Endothelial cell (in vitro differentiated cells): ENCODE data around the gene NIP7. TPM values are rescaled to one million over a fixed set of nuclear protein-coding genes. Genes with fewer than 3 reads are reported as not detected.

Source experiments
- DNase-seq: peaks from one replicate; pipeline ENCODE4 v3.0.0; 2021; ENCODE audit warnings: low spot score
- H3K27ac Mint-ChIP-seq: one replicate; pipeline ENCODE4 v1.8.0; 2021; ENCODE audit warnings: mixed read lengths, inconsistent platforms; ENCODE audit not compliant: unreplicated experiment
- H3K27me3 Mint-ChIP-seq: one replicate; pipeline ENCODE4 v1.8.0; 2021; ENCODE audit warnings: mild to moderate bottlenecking, moderate library complexity, mixed read lengths, inconsistent platforms; ENCODE audit not compliant: unreplicated experiment
- H3K36me3 Mint-ChIP-seq: one replicate; pipeline ENCODE4 v1.8.0; 2021; ENCODE audit warnings: mild to moderate bottlenecking, low read depth, mixed read lengths, inconsistent platforms; ENCODE audit not compliant: unreplicated experiment
- H3K4me1 Mint-ChIP-seq: one replicate; pipeline ENCODE4 v1.8.0; 2021; ENCODE audit warnings: mild to moderate bottlenecking, mixed read lengths, inconsistent platforms; ENCODE audit not compliant: unreplicated experiment
- H3K4me3 Mint-ChIP-seq: one replicate; pipeline ENCODE4 v1.8.0; 2021; ENCODE audit warnings: mild to moderate bottlenecking, mixed read lengths, inconsistent platforms; ENCODE audit not compliant: unreplicated experiment
- H3K9me3 Mint-ChIP-seq: one replicate; pipeline ENCODE4 v1.8.0; 2021; ENCODE audit warnings: mixed read lengths, inconsistent platforms; ENCODE audit not compliant: unreplicated experiment
- total RNA-seq: library from RNA; stranded (reverse); fragmentation: NEBNext Ultra II Directional; extraction: Animal tissue kit (Norgen Biotek cat#: 25700); gene quantifications from one replicate; pipeline ENCODE4 v1.2.1, GENCODE V29; 2021; ENCODE audit not compliant: unreplicated experiment
- TF ChIP-seq, protein P1 (sequence below): fragments of 200-600 bp; sonication (generic); IDR thresholded peaks from one replicate; pipeline ENCODE4 v1.5.0; 2021; ENCODE audit warnings: antibody characterized with exemption; ENCODE audit not compliant: unreplicated experiment

The NIP7 gene
- total RNA-seq, 1 donor from 2014 or later: 34.4 TPM

- peaks cover 38% of the 10 kb centered on the region for H3K36me3 Mint-ChIP-seq
- peaks cover 15% of the 10 kb centered on the region for H3K27me3 Mint-ChIP-seq
Observed at GRCh38 chr16:69318177-69318910, 21.2 kb upstream of the NIP7 start.

GRCh38 chr16:69318911-69319289, 20.7 kb upstream of the NIP7 start:
- H3K4me1 Mint-ChIP-seq: no peaks in the 10 kb centered on the region

More at GRCh38 chr16:69318177-69318910, 21.2 kb upstream of the NIP7 start:
- Mint-ChIP-seq H3K27ac (no peak overlapping the region), H3K9me3 (no peaks in the 10 kb centered on the region), H3K4me3 (no peak overlapping the region), H3K4me1 (no peaks in the 10 kb centered on the region)
- no peak for DNase-seq
- TF ChIP-seq, protein P1, sequence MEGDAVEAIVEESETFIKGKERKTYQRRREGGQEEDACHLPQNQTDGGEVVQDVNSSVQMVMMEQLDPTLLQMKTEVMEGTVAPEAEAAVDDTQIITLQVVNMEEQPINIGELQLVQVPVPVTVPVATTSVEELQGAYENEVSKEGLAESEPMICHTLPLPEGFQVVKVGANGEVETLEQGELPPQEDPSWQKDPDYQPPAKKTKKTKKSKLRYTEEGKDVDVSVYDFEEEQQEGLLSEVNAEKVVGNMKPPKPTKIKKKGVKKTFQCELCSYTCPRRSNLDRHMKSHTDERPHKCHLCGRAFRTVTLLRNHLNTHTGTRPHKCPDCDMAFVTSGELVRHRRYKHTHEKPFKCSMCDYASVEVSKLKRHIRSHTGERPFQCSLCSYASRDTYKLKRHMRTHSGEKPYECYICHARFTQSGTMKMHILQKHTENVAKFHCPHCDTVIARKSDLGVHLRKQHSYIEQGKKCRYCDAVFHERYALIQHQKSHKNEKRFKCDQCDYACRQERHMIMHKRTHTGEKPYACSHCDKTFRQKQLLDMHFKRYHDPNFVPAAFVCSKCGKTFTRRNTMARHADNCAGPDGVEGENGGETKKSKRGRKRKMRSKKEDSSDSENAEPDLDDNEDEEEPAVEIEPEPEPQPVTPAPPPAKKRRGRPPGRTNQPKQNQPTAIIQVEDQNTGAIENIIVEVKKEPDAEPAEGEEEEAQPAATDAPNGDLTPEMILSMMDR: no peak

GRCh38 chr16:69319381-69319780, 20.2 kb upstream of the NIP7 start:
- no peak for DNase-seq
- no peaks in the 10 kb centered on the region for H3K4me1 Mint-ChIP-seq
- no peaks in the 10 kb centered on the region for H3K9me3 Mint-ChIP-seq
- H3K36me3 Mint-ChIP-seq: peaks cover 39% of the 10 kb centered on the region
- TF ChIP-seq, protein P1: no peak
- H3K27me3 Mint-ChIP-seq: peaks cover 13% of the 10 kb centered on the region
- peak overlapping the region; percentile 34 for H3K27ac Mint-ChIP-seq
- H3K4me3 Mint-ChIP-seq: peak overlapping the region; percentile 28

More at GRCh38 chr16:69318911-69319289, 20.7 kb upstream of the NIP7 start:
- Mint-ChIP-seq H3K27ac (no peak overlapping the region), H3K9me3 (no peaks in the 10 kb centered on the region), H3K27me3 (peaks cover 13% of the 10 kb centered on the region), H3K36me3 (peaks cover 38% of the 10 kb centered on the region), H3K4me3 (no peak overlapping the region)
- no peak for DNase-seq
- TF ChIP-seq, protein P1: no peak

DNA sequence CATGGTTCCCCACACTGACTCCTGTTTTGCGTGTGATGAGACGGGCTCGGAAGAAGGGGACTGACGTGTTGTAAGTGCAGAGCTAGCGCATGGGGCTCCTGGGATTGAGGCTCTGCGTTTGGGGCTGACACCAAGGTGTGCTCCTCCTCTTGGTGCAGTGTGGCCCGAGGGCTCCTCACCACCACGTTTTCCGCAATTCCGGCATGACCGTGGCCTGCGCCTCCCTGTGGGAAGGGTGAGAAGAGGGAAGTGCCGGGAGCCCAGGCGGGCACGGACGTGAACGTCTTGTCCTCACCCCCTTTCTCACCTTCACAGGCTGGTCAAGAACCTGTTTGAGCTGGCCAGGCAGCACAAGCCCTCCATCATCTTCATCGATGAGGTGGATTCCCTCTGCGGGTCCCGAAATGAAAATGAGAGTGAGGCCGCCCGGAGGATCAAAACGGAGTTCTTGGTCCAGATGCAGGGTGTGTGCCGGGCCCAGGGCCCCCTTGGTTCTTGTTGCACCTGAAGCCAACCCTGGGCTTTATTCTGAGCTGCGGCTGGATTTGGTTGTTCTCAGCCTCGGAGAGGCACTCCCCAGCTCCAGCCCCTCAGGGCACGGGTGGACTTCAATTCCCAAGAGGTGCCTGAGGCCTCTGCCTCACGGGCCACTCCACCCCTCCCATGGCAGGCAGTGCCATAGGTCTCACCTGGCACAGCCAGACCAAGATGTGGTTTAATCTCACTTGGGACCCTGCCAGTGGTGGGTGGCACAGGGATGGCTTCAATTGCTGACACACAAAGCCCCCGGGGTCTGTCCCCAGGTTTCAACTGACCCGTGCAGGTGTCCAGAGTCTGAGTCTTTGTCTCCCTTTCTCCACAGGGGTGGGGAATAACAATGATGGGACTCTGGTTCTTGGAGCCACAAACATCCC, 19.5 kb upstream of the NIP7 start:
- Mint-ChIP-seq H3K4me1 (no peaks in the 10 kb centered on the region), H3K36me3 (peaks cover 46% of the 10 kb centered on the region), H3K4me3 (peak overlapping the region; percentile 28), H3K27ac (peak overlapping the region; percentile 34), H3K9me3 (no peaks in the 10 kb centered on the region), H3K27me3 (peaks cover 14% of the 10 kb centered on the region)
- no peak for DNase-seq
- TF ChIP-seq, protein P1: no peak
